Astrocyte (in vitro differentiated cells and primary cell): ENCODE results near the gene PRRC2B. TPM values are rescaled to one million over a fixed set of nuclear protein-coding genes. Genes with fewer than 3 reads are reported as not detected.

Source experiments
- DNase-seq: peaks from one replicate; pipeline ENCODE4 v3.0.0-alpha.2; 2010; ENCODE audit warnings: low read depth
- FAIRE-seq: peaks from 2 replicates; lab custom pipeline; 2011; peaks lifted over from hg19 to GRCh38; lab: Jason Lieb, UNC
- H2AFZ ChIP-seq: 2 replicates; pipeline ENCODE4 v1.6.0; 2012; ENCODE audit warnings: low read depth, low read length, inconsistent platforms
- H3K27ac ChIP-seq: 2 replicates; pipeline ENCODE4 v1.5.1; 2011; ENCODE audit warnings: low read depth, low read length, inconsistent platforms
- H3K27me3 ChIP-seq: 2 replicates; pipeline ENCODE4 v1.6.0; 2011; ENCODE audit warnings: low read length, inconsistent platforms; ENCODE audit not compliant: insufficient read depth
- H3K36me3 ChIP-seq: 2 replicates; pipeline ENCODE4 v1.5.1; 2011; ENCODE audit warnings: low read length, inconsistent platforms; ENCODE audit not compliant: insufficient read depth
- H3K4me1 ChIP-seq: 2 replicates; pipeline ENCODE4 v1.5.1; 2011; ENCODE audit warnings: low read length, inconsistent platforms; ENCODE audit not compliant: insufficient read depth
- H3K4me2 ChIP-seq: 2 replicates; pipeline ENCODE4 v1.6.0; 2012; ENCODE audit warnings: low read length, inconsistent platforms
- H3K4me3 ChIP-seq: 2 replicates; pipeline ENCODE4 v1.5.1; 2011; ENCODE audit warnings: low read depth, mild to moderate bottlenecking, low read length, inconsistent platforms; ENCODE audit not compliant: insufficient read depth
- H3K79me2 ChIP-seq: 2 replicates; pipeline ENCODE4 v1.6.0; 2012; ENCODE audit warnings: mild to moderate bottlenecking, low read length, inconsistent platforms; ENCODE audit not compliant: insufficient read depth
- H3K9ac ChIP-seq: 2 replicates; pipeline ENCODE4 v1.6.0; 2012; ENCODE audit warnings: mild to moderate bottlenecking, low read length, inconsistent platforms
- H3K9me3 ChIP-seq: 2 replicates; pipeline ENCODE4 v1.5.1; 2012; ENCODE audit warnings: low read depth, mild to moderate bottlenecking, low read length, inconsistent platforms; ENCODE audit not compliant: insufficient read depth
- H4K20me1 ChIP-seq: 2 replicates; pipeline ENCODE4 v1.6.0; 2012; ENCODE audit warnings: low read length, inconsistent platforms; ENCODE audit not compliant: insufficient read depth
- H3K27ac Mint-ChIP-seq: one replicate; pipeline ENCODE4 v1.8.0; 2021; ENCODE audit warnings: mild to moderate bottlenecking, mixed read lengths; ENCODE audit not compliant: unreplicated experiment
- H3K27me3 Mint-ChIP-seq: one replicate; pipeline ENCODE4 v1.8.0; 2021; ENCODE audit warnings: low read depth, mixed read lengths; ENCODE audit not compliant: unreplicated experiment
- H3K36me3 Mint-ChIP-seq: one replicate; pipeline ENCODE4 v1.8.0; 2021; ENCODE audit warnings: low read depth, mixed read lengths; ENCODE audit not compliant: unreplicated experiment
- H3K4me1 Mint-ChIP-seq: one replicate; pipeline ENCODE4 v1.8.0; 2021; ENCODE audit warnings: low read depth, mixed read lengths; ENCODE audit not compliant: unreplicated experiment
- H3K4me3 Mint-ChIP-seq: one replicate; pipeline ENCODE4 v1.8.0; 2021; ENCODE audit warnings: mild to moderate bottlenecking, moderate library complexity, mixed read lengths; ENCODE audit not compliant: unreplicated experiment
- H3K9me3 Mint-ChIP-seq: one replicate; pipeline ENCODE4 v1.8.0; 2021; ENCODE audit warnings: mild to moderate bottlenecking, mixed read lengths; ENCODE audit not compliant: unreplicated experiment
- CTCF ChIP-seq: IDR thresholded peaks from 2 replicates; pipeline ENCODE4 v1.5.1; 2011; ENCODE audit warnings: low read depth, mild to moderate bottlenecking, inconsistent platforms, low read length, moderate library complexity; ENCODE audit not compliant: insufficient read depth
- EZH2 ChIP-seq: IDR thresholded peaks from 2 replicates; pipeline ENCODE4 v1.6.1; 2012; ENCODE audit warnings: mild to moderate bottlenecking, low read length, inconsistent platforms; ENCODE audit not compliant: insufficient read depth
- total RNA-seq: library from RNA; stranded (reverse); gene quantifications from 2 replicates; pipeline ENCODE4 v1.2.1, GENCODE V29; 2021

Gene PRRC2B
- total RNA-seq, 1 donor from 2014 or later: 292 TPM

- no peak for FAIRE-seq
Observed at GRCh38 chr9:131411719-131412681, 18.1 kb downstream of the PRRC2B start.

GRCh38 chr9:131416509-131416908, 22.6 kb downstream of the PRRC2B start:
- DNase-seq (no peak), FAIRE-seq (no peak)
- no peak overlapping the region for H2AFZ ChIP-seq
- H3K27me3 ChIP-seq: no peaks in the 10 kb centered on the region
- peaks cover 99% of the 10 kb centered on the region for H4K20me1 ChIP-seq
- no peaks in the 10 kb centered on the region for H3K9me3 ChIP-seq
- no peak overlapping the region for H3K27ac Mint-ChIP-seq
- H3K4me2 ChIP-seq: no peak overlapping the region
- no peak overlapping the region for H3K27ac ChIP-seq
- peaks cover 55% of the 10 kb centered on the region for H3K4me1 Mint-ChIP-seq
- no peaks in the 10 kb centered on the region for H3K27me3 Mint-ChIP-seq
- no peak overlapping the region for H3K9ac ChIP-seq
- no peak overlapping the region for H3K4me3 ChIP-seq
- no peaks in the 10 kb centered on the region for H3K9me3 Mint-ChIP-seq
- H3K36me3 Mint-ChIP-seq: peaks cover 4% of the 10 kb centered on the region
- no peak for TF ChIP-seq CTCF
- no peak for TF ChIP-seq EZH2
- peaks cover 100% of the 10 kb centered on the region for H3K79me2 ChIP-seq
- no peak overlapping the region for H3K4me3 Mint-ChIP-seq
- H3K4me1 ChIP-seq: peaks cover 28% of the 10 kb centered on the region
- H3K36me3 ChIP-seq: no peaks in the 10 kb centered on the region

More at GRCh38 chr9:131411719-131412681, 18.1 kb downstream of the PRRC2B start:
- H3K4me1 ChIP-seq: peaks cover 22% of the 10 kb centered on the region
- TF ChIP-seq EZH2 (no peak), CTCF (no peak)
- Mint-ChIP-seq H3K27me3 (no peaks in the 10 kb centered on the region), H3K4me1 (peaks cover 51% of the 10 kb centered on the region), H3K36me3 (no peaks in the 10 kb centered on the region), H3K27ac (peak overlapping the region; percentile 3), H3K9me3 (no peaks in the 10 kb centered on the region), H3K4me3 (no peak overlapping the region)
- H3K27me3 ChIP-seq: no peaks in the 10 kb centered on the region
- no peak overlapping the region for H3K9ac ChIP-seq
- H3K27ac ChIP-seq: no peak overlapping the region
- peaks cover 97% of the 10 kb centered on the region for H4K20me1 ChIP-seq
- H3K79me2 ChIP-seq: peaks cover 100% of the 10 kb centered on the region
- no peak overlapping the region for H3K4me2 ChIP-seq
- DNase-seq: no peak
- H3K4me3 ChIP-seq: no peak overlapping the region
- no peaks in the 10 kb centered on the region for H3K9me3 ChIP-seq
- H2AFZ ChIP-seq: no peak overlapping the region
- H3K36me3 ChIP-seq: no peaks in the 10 kb centered on the region
